ENCODE results near the gene FGFR4.
A peak's percentile ranks its signal among the peaks of the same experiment; 100 is the strongest.

Gene FGFR4

DNA sequence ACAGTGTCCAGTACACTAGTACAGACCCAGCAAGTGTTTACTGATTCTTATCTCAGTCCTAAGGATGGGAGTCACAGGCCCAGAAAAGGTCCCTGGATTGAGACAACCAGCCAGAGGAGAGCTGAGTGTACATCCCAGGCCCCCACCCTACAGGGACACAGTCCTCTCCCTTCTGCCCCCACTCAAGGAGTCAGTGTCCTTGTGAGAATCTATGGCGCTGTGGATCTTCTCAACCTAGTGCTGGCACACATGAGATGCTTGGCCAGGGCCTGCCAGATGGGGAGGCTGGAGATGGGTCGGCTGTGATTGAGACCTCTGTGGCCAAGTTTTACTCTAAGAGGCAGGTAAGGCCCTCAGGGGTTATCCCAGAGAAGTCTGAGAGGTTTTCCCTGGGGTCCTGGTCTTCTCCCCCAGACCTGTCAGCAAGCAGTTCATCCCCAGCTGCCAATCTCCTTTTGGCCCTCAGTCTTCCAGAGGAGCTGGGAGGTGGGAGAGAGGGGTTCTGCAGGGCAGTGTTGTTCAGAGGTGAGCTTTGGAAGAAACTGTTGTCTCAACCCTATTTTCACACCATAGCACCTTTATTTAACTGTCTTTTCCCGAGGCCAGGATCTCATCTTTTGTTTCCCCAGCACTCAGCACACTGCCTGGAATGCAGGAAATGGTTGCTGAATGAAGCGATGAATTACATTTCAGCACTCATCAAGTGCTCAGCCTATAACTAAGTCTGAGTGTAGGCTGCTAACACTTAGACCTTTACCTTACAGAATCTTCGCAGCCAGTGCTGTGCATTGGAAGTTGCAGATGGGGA is 43.7 kb downstream of the FGFR4 start:
- Histone ChIP-seq H3K4me2 (ENCODE audit: low read length, poor library complexity, severe bottlenecking) (no peak overlapping the region), H4K8ac (ENCODE audit: low read length) (no peak overlapping the region), H3K79me1 (replicated peaks; ENCODE audit: low read length, poor library complexity, severe bottlenecking) (peaks cover 6% of the 10 kb centered on the region), H2AFZ (ENCODE audit: low read depth, low read length) (peak overlapping the region; percentile 67), H2BK5ac (ENCODE audit: low read depth, low read length, poor library complexity, severe bottlenecking) (no peak overlapping the region), H3K27ac (ENCODE audit: low read length, poor library complexity, severe bottlenecking) (no peak overlapping the region), H3K9me3 (ENCODE audit: control insufficient read depth, low read length) (no peaks in the 10 kb centered on the region), H3K14ac (ENCODE audit: low read length in 2 of 2) (no peak overlapping the region), H3K36me3 (ENCODE audit: control insufficient read depth in 1 of 2, insufficient read depth in 2 of 2, low read depth in 1 of 2, low read length in 2 of 2) (peaks cover 0 to 4% of the 10 kb centered on the region in 2 experiments), H2BK120ac (ENCODE audit: low read depth, low read length) (no peak overlapping the region), H3K27me3 (ENCODE audit: control insufficient read depth in 1 of 2, insufficient read depth in 1 of 2, low read length in 2 of 2) (no peaks in the 10 kb centered on the region), H3K4me3 (ENCODE audit: insufficient read depth in 1 of 2, low read depth in 1 of 2, low read length in 2 of 2) (no peak overlapping the region), H2BK15ac (ENCODE audit: low read depth, poor library complexity, severe bottlenecking) (no peak overlapping the region), H2AK5ac (ENCODE audit: low read length, severe bottlenecking) (peak overlapping the region; percentile 24), H3K9ac (ENCODE audit: low read length) (no peak overlapping the region), H3K23ac (ENCODE audit: low read length in 2 of 2) (peak overlapping the region in 1 of 2 experiments; percentile 87), H3K18ac (ENCODE audit: low read depth in 1 of 2, low read length in 2 of 2) (no peak overlapping the region), H3K4me1 (ENCODE audit: control insufficient read depth, insufficient read depth, low read depth, low read length) (peaks cover 24% of the 10 kb centered on the region), H4K91ac (ENCODE audit: low read length) (no peak overlapping the region), H2BK12ac (ENCODE audit: low read length in 2 of 2) (no peak overlapping the region), H3K4ac (ENCODE audit: low read depth in 1 of 2, low read length in 2 of 2) (peak overlapping the region in 1 of 2 experiments; percentile 13)
- DNase-seq, result peak; percentile 38
- 68% methylated on average over 5 of the region's 5 CpGs for WGBS

DNA sequence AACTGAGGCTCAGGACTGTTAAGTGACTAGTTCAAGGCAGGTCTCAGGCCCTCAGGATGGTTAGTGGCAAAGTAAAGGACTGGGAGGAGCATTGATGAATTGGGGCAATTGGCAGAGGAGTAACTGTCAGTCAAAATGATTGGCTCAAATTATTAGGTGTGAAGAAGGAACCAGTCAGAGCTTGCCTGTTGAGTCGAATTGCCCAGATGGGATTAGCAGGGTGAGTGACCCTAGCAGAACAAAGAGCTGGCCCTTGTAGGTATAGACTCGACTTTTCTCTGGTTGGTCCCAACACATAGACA is 44.3 kb downstream of the FGFR4 start:
- Histone ChIP-seq H3K36me3 (ENCODE audit: control insufficient read depth in 1 of 2, insufficient read depth in 2 of 2, low read depth in 1 of 2, low read length in 2 of 2) (peaks cover 0 to 9% of the 10 kb centered on the region in 2 experiments), H3K14ac (ENCODE audit: low read length in 2 of 2) (no peak overlapping the region), H3K27ac (ENCODE audit: low read length, poor library complexity, severe bottlenecking) (no peak overlapping the region), H3K9ac (ENCODE audit: low read length) (no peak overlapping the region), H3K18ac (ENCODE audit: low read depth in 1 of 2, low read length in 2 of 2) (no peak overlapping the region), H2BK120ac (ENCODE audit: low read depth, low read length) (no peak overlapping the region), H2AK5ac (ENCODE audit: low read length, severe bottlenecking) (peak overlapping the region; percentile 16), H3K4me1 (ENCODE audit: control insufficient read depth, insufficient read depth, low read depth, low read length) (peaks cover 27% of the 10 kb centered on the region), H2BK12ac (ENCODE audit: low read length in 2 of 2) (no peak overlapping the region), H3K4me3 (ENCODE audit: insufficient read depth in 1 of 2, low read depth in 1 of 2, low read length in 2 of 2) (no peak overlapping the region), H3K79me1 (replicated peaks; ENCODE audit: low read length, poor library complexity, severe bottlenecking) (peaks cover 6% of the 10 kb centered on the region), H4K8ac (ENCODE audit: low read length) (no peak overlapping the region), H2BK15ac (ENCODE audit: low read depth, poor library complexity, severe bottlenecking) (no peak overlapping the region), H3K27me3 (ENCODE audit: control insufficient read depth in 1 of 2, insufficient read depth in 1 of 2, low read length in 2 of 2) (no peaks in the 10 kb centered on the region), H3K4ac (ENCODE audit: low read depth in 1 of 2, low read length in 2 of 2) (no peak overlapping the region), H4K91ac (ENCODE audit: low read length) (no peak overlapping the region), H2AFZ (ENCODE audit: low read depth, low read length) (peak overlapping the region; percentile 67), H3K4me2 (ENCODE audit: low read length, poor library complexity, severe bottlenecking) (no peak overlapping the region), H2BK5ac (ENCODE audit: low read depth, low read length, poor library complexity, severe bottlenecking) (no peak overlapping the region), H3K9me3 (ENCODE audit: control insufficient read depth, low read length) (no peaks in the 10 kb centered on the region), H3K23ac (ENCODE audit: low read length in 2 of 2) (no peak overlapping the region)
- WGBS, result 91% methylated on average over 2 of the region's 2 CpGs
- no peak for DNase-seq

DNA sequence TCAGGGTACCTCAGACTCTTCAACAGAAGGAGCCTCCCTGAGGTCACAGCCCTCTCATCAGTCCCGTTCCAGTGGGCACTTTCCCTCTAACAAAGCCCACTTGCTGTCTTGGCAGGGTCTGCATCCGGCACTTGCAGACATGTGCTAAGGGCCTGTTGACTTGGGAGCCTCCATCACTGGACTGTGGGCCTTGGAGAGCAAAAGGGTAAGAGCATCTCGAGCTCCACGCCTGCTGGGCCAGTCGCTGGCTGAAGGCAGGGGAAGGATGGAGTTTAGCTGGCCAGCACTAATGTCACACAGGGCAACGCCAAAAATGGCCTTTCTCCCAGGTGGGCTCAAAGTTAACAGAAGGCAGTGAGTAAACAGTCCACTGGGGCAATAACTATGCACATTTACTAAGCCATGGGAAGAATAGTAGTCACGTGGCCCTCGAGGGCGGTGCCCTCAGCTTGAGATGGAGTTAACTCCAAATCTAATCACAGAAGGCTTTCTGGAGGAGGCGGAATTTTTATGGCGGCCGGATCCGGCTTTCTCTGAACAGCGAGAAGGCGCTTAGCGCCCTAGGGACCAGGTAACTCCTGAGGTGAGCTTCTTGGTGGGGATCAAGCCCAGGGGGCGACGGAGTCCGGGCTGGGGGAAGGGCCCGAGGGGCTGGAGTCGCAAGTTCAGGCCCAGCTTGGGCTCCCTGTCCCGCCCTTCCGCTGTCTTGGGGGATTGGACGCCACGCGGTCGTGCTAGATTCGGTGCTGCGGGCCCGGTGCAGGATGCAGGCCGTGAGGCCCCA is 44.8 kb downstream of the FGFR4 start:
- H2BK5ac ChIP-seq (ENCODE audit: low read depth, low read length, poor library complexity, severe bottlenecking), result no peak overlapping the region
- peak overlapping the region in 1 of 2 experiments; percentile 34 for H3K23ac ChIP-seq (ENCODE audit: low read length in 2 of 2)
- peak overlapping the region; percentile 37 to 66 for H3K18ac ChIP-seq (ENCODE audit: low read depth in 1 of 2, low read length in 2 of 2)
- H3K14ac ChIP-seq (ENCODE audit: low read length in 2 of 2), result no peak overlapping the region
- H3K79me1 ChIP-seq (replicated peaks; ENCODE audit: low read length, poor library complexity, severe bottlenecking), result peaks cover 6% of the 10 kb centered on the region
- H3K9me3 ChIP-seq (ENCODE audit: control insufficient read depth, low read length), result no peaks in the 10 kb centered on the region
- peak overlapping the region in 1 of 2 experiments; percentile 59 for H2BK12ac ChIP-seq (ENCODE audit: low read length in 2 of 2)
- H3K9ac ChIP-seq (ENCODE audit: low read length), result no peak overlapping the region
- DNase-seq, result no peak
- peak overlapping the region; percentile 64 for H2AK5ac ChIP-seq (ENCODE audit: low read length, severe bottlenecking)
- no peak overlapping the region for H2BK120ac ChIP-seq (ENCODE audit: low read depth, low read length)
- H2BK15ac ChIP-seq (ENCODE audit: low read depth, poor library complexity, severe bottlenecking), result peak overlapping the region; percentile 15
- H3K4me3 ChIP-seq (ENCODE audit: insufficient read depth in 1 of 2, low read depth in 1 of 2, low read length in 2 of 2), result no peak overlapping the region
- H2AFZ ChIP-seq (ENCODE audit: low read depth, low read length), result peak overlapping the region; percentile 36
- H3K27me3 ChIP-seq (ENCODE audit: control insufficient read depth in 1 of 2, insufficient read depth in 1 of 2, low read length in 2 of 2), result no peaks in the 10 kb centered on the region
- peaks cover 0 to 15% of the 10 kb centered on the region in 2 experiments for H3K36me3 ChIP-seq (ENCODE audit: control insufficient read depth in 1 of 2, insufficient read depth in 2 of 2, low read depth in 1 of 2, low read length in 2 of 2)
- H4K8ac ChIP-seq (ENCODE audit: low read length), result peak overlapping the region; percentile 99
- H3K4me1 ChIP-seq (ENCODE audit: control insufficient read depth, insufficient read depth, low read depth, low read length), result peaks cover 28% of the 10 kb centered on the region
- peak overlapping the region; percentile 67 for H4K91ac ChIP-seq (ENCODE audit: low read length)
- H3K27ac ChIP-seq (ENCODE audit: low read length, poor library complexity, severe bottlenecking), result no peak overlapping the region
- 62% methylated on average over 28 of the region's 31 CpGs for WGBS
- peak overlapping the region in 1 of 2 experiments; percentile 3 for H3K4ac ChIP-seq (ENCODE audit: low read depth in 1 of 2, low read length in 2 of 2)
- no peak overlapping the region for H3K4me2 ChIP-seq (ENCODE audit: low read length, poor library complexity, severe bottlenecking)
